GM18907 (cell line): ENCODE results near the gene ZNF236.
"Not testable (repeated sequence)": the region's sequence is repeated elsewhere in the genome, so short reads cannot be mapped to it uniquely, and the experiment has no call there.

ENCODE experiments used
- ATAC-seq: cut with Tn5 transposase; IDR thresholded peaks from one replicate; pipeline ENCODE4 v1.9.1; 2021; ENCODE audit warnings: mild to moderate bottlenecking, moderate library complexity; ENCODE audit not compliant: unreplicated experiment

The ZNF236 gene

DNA sequence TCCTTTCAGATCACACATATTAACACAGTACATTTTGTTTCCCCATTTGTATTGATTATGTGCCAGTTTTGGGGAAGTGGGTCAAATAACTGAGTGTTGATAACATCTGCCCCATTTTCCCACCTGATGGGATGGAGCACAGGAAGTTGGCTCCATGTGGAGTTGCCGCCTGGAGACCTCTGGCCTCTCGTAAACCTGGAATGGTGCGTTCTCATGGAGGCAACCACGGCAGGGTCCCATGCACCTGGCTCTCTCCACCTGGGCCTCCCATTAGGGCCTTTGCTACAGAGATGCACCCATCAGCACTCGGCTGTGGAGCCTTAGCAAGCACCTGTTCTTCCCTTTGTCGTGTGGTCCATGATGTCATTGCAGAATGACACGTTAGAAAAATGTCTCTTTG, 179.6 kb downstream of the ZNF236 start:
- ATAC-seq: no peak

DNA sequence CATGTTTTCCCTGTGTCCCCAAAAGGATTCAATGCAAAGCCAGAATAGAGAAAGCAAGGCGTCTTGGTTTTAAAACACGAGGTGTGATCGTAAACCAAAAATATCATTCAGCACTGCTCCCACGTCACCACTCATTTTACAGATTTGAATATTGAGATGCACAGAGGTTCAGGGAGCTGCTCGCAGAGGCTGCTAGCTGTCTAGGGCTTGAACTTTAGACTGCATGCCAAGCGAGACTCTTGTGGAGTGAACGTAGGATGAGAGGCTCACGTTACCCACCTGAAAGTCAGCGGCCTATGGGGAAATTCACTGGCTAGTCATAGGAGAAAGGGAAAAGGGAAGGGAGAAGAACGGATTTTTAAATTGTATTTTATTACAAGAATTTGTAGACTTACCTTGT, 180.1 kb downstream of the ZNF236 start:
- no peak for ATAC-seq

DNA sequence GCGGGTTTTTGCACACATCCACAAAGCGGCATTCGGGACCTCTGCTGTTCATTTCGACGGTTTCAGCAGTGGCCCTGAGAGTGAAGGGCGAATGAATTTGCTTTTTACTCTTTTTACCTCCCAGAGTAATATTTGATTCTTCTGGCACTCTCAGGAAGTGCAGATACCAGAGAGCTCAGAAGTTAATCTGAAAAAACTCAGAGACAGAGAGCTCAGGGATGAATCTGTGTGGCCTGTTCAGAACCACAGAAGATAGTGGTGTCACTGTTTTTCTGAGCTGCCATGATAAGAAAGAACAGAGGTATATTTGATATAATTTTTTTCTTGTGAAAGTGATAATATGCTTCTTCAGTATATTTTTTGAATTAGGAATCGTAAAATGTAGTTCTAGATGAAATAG, 181.0 kb downstream of the ZNF236 start:
- ATAC-seq: no peak

DNA sequence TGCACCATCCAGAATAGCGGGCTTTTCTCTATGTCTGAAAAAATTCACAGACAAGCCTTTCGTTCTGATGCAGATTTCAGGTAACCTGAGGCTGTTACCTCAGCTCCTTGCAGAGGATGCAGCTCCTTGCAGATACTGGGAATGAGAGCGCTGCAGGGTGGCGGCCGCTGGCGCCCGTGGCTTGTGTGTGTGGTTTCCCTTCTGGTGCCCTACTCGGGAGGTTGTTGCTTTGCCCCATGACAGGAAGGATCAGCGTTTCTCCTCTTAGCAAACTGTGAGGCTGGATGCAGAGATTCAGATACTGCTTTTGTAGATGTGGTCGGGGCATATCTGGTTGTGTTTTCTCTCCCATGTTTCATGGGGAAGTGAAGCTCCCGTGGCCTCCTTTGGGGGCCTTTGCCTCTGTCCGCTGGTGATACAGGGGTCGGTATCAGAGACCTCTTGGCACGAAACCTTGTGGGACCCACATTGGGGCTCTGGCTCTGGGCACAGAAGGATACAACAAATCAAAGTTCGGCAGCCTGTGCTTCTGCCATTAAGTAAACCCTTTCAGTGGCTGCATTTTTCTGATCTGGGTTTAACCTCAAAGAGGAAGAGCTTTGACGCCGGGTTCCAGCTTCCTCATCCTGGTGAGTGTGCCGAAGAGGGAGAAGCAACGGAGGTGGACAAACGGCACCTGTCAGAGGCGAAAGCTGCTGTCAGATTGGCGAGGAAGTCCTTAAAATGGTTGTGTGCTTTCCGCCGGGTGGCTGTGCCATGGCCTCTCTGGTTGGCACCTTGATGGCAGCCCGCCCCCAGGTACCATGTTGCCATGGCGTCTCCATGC, 182.4 kb downstream of the ZNF236 start:
- ATAC-seq: no peak

DNA sequence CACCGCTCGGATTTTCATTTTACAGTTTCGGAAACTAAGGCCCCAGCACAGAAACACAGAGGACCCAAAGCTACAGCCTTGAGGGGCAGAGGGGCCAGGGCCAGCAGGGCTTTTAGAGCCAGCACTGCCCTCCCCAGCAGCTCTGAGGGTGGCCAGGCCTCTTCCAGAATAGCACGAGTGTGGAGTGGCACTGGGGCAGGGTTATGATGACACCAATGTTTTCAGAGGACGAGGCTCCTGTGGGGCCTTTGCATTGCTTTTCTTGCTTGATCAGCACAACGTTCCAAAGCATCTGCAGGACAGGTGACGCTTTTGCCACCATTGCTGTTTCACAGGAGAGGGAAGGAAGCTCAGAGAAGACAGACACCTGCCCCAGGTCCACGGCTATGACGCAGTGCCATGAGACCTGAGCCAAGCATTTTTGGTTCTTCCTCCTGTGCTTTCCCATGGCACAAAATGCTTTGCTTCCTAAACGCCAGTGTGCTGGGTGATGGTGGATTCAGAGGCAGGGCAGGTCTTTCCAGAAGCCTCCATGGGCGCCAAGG, 183.4 kb downstream of the ZNF236 start:
- no peak for ATAC-seq

DNA sequence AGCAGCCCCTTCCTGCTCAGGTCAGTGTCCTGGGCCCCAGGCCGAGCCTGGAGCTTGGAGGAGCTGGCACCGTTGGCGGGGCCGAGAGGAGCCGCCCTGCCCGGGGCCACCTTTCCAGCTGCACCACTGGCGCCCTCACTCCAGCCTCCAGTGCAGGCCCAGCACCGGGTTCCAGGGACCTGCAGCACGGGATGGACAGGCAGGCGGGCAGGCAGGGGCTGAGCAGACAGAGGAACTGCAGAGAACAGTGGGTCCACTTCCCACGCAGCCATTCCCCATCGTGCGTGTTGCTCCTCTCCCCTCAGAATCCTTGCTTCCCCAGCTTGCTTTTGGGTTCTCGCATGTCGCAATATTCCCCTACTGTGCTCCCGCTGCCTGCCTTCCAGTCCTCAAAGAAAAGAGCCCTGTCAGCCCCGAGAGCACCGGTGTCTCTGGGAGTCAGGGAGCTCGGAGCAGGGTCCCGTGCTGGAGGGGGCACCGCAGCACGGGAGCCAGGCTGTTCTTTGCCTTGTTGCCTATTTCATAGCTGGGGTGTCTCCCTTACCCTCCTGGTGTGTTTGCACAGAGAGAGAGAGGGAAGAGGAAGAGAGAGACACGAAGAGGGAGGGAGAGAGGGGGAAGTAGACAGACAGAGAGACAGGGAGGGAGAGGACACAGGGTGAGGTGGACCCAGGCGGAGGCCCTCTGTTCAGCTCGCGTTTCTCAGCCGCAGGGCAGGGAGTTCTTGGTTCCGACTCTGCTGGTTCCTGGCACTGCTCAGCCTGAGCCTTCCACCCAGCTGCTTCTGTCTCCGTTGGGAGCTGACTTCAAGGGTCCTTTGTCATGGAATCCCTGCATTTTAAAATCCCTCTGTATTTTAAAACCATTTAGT, 184.2 kb downstream of the ZNF236 start:
- no peak for ATAC-seq

DNA sequence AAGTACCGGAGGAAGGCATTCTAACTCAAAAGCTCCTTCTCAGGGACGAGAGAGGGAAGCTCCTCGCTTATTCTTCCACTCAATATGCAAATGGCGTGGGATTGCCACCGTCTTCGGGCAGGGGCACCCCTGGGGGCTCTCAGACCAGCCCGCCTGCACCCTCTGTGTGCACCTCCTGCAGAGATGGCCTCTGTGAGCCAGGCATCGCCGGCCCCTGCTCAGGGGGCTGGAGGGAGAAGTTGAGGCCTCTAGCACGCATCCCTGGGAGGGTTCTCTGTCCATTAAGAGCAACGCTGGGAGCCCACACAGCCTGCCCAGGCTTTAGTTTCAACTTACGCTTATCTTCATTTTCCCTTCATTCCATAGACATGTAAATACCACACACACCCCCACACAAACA, 184.9 kb downstream of the ZNF236 start:
- ATAC-seq: no peak

DNA sequence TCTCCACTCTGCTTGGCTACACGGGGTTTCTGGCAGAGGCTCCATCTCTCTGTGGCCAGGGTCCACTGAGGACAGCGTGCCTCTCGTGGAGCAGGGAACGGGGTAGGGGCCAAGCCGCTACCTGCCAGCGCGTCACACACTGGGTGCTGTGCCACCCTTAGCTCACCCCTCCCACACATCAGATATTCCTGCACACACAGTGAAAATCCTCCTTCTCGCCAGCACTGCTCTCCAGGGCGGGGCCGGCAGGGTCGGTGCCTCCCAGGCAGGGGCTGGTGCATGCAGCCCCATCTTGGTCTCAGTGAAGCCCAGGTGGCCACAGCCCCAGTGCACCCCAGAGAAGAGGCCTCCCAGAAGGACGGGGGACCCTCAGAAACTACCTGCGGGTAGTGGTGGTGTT, 185.6 kb downstream of the ZNF236 start:
- no peak for ATAC-seq

DNA sequence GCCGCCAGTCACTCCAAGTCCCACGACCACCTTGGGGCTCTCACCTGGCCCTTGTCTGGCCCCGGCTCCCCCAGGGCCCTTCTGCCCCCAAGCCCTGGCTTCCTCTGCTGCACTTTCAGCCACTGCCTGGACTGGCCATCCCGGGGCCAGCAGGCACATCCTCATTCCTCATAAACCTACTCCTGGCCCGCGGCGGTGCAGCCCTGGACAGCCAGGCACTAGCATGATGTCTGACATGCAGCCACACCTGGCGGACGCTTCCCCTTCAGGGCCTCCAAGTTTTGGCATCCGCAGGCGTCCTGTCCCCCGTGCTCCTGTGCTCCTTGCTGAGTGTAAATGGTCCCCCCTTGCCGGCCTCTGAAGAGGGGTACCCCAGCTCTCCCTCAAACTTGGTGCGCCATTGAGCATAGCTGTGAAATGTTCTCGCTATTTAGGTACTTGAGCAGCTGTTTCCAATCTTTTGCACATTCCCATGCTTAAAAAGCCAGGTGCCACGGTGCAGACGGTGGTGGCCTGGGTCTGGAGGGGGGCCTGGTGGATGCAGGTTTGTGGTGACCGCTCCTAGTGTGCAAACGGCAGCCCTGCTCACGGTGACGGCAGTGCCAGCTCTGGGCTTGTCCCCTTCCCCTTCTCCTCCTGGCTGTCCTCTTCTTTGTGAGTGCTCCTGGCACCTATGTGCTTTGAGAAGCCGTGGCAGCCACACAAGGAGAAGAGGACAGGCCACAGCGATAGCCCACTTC, 186.4 kb downstream of the ZNF236 start:
- ATAC-seq: no peak

DNA sequence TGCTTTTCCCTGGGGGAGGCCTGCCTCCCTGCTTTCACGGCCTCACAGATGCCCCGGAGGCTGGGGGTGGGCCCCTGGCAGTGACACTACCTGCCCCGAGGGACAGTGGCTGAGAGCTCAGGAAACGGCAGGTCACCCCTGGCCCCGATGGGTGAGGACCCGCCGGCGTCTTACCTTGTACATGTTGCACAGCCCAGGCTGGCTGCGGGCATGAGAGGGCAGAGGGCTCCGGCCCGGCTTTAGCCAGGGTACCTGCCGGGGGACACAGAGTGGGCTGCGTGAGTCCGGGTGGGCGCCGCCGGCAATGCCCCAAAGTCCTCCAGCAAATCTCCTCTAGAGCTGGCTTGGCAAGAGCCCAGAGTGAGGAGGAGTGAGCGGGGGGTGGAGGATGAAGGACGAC, 187.3 kb downstream of the ZNF236 start:
- no peak for ATAC-seq

DNA sequence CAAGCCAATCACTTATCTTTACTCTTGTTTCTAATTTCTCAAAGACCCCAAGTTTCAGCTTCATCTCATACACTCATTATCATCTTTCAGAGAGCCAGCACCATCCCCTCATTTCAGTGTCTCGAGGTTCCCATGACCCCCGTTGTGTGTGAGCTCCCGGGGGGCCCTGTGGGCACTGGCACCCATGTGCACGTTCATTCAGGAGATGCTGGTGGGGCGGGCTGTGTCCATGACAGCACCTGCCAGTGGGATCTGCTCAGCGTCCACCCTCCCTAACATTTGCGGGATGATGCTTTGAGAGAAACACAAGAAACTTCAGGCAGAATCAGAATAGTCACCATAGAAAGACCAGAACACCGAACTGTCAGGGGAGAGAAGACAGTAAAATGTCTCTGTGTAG, 189.8 kb downstream of the ZNF236 start:
- no peak for ATAC-seq

DNA sequence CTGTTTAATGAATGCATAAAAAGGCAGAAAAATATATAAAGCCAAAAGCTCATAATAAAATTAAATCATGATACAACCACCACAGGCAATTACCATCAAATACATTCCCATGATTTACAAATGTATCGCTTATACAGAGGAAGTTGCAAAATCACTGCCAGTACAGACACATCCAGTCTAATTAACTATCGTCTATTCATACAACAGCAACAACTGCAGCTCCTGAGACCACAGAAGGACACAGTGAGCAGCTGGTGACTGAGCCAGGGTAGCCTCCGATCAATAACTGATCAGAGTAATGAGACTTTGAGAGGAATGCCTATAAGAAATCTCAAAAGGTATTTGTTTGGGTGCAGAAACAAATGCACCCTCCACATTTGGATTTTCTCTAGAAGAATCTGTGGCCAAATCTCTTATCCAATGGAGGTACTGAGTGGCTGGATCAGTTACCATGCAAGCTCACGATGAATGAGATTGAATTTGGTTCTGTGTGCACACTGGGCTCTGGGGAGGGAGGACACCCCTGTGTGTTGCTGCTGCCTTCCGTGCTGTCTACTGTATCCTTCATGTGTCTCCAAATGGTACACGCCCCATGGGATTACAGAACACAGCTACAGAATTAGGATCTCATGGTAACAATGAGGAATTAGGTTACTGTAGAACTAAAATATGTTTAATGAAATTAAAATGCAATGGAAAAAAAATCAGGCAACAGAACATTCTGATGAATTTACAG, 190.6 kb downstream of the ZNF236 start:
- ATAC-seq: no peak

DNA sequence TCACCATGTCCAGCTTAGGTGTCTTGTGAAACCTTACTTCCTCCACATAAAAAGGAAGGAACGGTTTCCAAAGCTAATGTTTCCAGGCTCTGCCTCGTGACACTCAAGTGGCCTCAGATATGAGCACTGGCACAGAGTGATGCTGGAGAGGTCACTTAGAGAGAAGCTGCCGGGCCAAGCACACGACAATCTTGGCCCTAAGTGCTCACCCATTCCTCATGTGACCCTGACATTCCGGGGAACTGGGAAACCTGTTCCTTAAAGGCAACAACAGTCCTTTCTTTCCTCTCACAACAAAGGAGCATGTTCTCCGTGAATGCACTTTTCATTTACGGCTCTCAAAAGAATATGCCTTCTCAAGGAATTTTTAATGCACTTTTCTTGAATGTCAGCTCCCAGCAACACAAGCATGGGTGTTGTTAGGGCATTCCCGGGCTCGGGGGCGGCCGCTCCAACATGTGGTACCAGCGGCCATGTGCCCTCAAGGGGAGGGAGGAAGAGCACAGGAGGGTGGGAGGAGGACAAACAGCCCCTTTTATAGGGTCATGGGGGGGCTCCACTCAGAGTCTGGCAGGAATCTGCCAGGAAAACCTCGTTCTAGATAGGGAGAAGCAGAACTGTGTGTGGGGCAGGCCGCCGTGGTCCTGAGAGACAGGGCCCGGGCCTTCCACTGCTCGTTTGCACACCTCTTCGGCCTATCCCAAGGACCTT, 191.6 kb downstream of the ZNF236 start:
- ATAC-seq: no peak

DNA sequence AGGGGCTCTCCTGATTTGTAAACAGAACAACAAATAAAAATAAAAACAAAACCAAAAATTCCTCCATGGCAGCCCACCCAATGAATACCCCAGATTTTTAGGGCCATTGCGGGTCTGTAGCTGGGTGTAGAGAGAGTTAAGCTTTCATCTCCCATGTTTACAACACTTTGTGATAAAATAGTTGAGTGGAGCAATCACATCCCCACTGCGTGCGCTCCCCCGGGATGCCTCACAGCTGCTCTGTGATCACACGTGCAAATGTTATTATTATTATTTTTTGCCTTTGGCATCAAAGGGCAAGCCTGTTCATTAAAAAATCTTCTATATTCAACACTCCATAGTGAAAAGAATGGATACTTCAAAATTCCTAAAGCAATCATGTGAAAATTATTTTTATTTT, 192.2 kb downstream of the ZNF236 start:
- ATAC-seq: no peak

DNA sequence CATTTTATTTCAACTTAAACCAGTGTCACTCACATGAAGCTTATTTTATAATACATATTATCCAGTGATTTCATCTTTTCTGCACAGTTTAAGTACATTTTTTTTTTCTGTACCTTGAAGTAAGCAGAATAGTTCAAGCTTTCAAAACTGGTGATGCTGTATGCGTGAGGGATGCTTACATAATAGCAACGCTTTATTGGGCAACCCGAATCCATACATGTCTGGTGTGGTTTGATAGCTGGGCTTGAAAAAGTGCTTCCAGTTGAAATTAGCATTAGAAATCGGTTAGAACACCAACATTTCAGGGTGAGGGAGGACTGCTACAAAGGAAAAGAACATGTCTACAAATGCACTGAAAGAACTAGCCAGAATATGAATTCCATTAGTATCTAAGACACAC, 192.8 kb downstream of the ZNF236 start:
- ATAC-seq: no peak

DNA sequence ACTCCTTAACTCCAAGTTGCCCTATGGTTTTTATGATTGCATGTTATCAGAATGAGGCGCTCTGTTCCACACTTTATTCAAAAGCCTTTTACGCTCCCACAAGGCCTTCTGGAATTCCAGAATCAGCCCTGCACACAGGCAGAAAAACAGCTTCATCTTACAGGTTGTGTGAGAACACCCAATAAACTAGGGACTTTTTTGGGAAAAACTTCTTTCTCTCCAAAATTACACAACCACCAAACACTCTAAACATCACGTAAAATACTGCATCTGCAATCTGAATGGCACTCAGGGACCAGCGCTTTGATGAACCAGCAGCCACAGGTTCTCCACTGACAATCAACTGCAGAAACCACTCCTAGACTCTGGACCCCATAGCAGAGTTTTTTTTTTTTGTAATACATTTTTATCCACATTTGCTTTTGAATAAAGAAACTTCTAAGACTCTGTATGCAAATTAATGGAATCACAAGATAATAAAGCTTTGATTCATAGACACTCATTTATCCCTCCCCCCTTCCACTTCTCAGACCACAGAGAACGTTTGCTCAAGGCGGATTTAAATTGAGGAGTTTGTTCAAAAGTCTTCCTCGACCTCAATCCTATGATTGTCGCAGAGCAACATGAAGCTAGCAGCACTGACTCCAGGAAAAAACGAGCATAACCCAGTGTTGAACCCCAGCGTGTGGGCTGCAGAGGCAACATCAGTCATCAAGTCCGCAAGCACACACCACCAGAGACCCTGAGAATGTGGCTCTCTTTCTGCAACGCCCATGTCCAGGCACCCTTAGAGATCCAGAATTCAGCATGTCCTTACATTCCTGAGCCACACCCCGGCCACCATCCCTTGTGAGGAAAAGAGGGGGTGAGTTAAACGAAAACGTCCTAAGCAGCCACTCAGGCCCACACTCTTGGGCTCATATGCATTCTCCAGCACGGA, 193.7 kb downstream of the ZNF236 start:
- ATAC-seq: no peak

DNA sequence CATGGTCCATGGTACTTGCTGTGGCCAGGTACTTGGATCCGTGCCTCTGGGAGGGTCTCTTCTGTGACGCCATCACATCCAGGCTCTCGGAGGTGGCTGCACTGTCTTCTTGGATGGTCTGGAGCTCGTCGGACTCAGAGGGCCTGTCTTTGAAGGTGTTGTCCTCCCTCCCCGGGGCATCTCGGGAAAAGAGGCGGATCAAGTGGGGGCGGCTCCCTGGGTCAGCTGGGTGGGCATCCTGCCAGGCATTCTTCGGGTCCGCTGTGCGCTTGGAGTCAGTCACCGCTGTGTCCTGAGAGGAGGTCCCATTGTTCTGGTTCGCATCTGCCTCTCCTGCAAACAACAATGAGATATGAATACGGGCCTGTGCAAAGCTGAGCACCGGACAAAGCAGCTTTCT, 194.6 kb downstream of the ZNF236 start:
- no peak for ATAC-seq

DNA sequence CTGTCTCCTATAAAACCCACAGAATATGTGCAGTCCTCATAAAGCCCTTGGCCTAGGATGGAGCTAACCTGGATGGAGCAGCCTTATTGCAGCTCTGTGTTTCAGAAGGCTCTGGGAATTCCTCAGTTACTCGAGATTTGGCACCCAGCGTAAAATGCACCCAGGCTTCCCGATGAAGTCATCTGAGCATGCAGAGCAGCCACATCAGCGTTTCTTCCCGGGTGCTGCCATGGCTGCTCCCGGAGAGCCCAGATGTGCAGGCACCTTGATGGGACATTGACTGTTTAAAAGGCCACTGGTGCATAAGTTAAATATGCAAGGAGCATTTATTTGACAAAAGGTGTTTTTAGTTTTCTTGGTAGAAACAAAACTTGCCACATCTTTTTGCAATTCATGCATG, 195.0 kb downstream of the ZNF236 start:
- ATAC-seq: no peak

DNA sequence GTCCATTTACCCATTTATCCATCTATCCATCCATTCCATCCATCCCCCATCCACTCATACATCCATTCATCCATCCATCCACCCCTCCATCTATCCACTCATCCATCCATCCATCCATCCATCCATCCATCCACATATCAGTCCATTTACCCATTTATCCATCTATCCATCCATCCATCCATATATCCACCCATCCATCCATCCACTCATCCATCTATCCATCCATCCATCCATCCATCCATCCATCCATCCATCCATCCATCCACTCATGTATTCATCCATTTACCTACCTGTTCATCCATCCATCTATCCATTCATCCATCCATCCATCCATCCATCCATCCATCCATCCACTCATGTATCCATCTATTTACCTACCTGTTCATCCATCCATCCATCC, 196.3 kb downstream of the ZNF236 start:
- ATAC-seq: not testable (repeated sequence)
